ENCODE results near the gene XAB2.
A peak's percentile ranks its signal among the peaks of the same experiment; 100 is the strongest.

The XAB2 gene

DNA sequence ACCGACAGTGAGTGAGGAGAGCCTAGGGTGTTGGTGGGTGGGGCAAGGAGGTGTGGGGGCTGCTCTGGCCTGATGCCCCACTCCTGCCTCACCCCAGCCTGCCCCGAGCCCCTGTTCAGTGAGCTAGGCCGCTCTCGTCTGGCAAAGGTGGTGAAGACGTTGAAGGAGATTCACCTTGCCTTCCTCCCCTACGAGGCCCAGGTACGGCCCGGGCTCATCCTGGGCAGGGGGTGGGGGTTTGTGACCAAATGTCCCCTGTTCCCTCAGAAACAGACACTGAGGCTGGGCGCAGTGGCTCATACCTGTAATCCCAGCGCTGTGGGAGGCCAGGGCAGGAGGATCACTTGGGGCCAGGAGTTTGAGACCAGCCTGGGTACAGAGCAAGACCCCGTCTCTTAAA, 11.5 kb upstream of the XAB2 start:
- Histone ChIP-seq H3K27me3 (replicated peaks; ENCODE audit: control insufficient read depth, insufficient read depth, low read length) (no peaks in the 10 kb centered on the region), H3K4me3 (replicated peaks; ENCODE audit: low read depth, low read length) (no peak overlapping the region), H3K36me3 (ENCODE audit: control insufficient read depth, insufficient read depth, low read length) (peaks cover 17% of the 10 kb centered on the region)
- TF ChIP-seq, protein P1, sequence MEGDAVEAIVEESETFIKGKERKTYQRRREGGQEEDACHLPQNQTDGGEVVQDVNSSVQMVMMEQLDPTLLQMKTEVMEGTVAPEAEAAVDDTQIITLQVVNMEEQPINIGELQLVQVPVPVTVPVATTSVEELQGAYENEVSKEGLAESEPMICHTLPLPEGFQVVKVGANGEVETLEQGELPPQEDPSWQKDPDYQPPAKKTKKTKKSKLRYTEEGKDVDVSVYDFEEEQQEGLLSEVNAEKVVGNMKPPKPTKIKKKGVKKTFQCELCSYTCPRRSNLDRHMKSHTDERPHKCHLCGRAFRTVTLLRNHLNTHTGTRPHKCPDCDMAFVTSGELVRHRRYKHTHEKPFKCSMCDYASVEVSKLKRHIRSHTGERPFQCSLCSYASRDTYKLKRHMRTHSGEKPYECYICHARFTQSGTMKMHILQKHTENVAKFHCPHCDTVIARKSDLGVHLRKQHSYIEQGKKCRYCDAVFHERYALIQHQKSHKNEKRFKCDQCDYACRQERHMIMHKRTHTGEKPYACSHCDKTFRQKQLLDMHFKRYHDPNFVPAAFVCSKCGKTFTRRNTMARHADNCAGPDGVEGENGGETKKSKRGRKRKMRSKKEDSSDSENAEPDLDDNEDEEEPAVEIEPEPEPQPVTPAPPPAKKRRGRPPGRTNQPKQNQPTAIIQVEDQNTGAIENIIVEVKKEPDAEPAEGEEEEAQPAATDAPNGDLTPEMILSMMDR (IDR thresholded peaks at IDR 0.05; ENCODE audit: insufficient read depth, low read length, poor library complexity, severe bottlenecking), result no peak
- no peak for DNase-seq (ENCODE audit: extremely low read depth, insufficient read length)

DNA sequence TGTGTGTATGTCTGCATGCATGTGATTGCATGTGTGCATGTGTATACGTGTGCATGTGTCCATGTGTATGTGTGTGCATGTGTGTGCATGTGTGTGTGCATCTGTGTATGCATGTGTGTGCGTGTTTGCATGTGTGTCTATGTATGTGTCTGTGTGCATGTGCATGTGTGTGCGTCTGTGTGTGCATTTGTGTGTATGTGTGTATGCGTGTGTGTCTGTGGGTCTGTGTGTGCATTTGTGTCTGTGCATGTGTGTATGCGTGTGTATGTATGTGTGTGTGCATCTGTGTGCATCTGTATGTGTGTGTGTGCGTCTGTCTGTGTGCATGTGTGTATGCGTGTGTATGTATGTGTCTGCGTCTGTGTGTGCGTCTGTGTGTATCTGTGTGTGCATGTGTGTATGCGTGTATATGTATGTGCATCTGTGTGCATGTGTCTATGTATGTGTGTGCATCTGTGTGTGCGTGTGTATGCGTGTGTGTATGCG, 10.6 kb upstream of the XAB2 start:
- TF ChIP-seq, protein P1 (IDR thresholded peaks at IDR 0.05; ENCODE audit: insufficient read depth, low read length, poor library complexity, severe bottlenecking), result no peak
- no peaks in the 10 kb centered on the region for H3K27me3 ChIP-seq (replicated peaks; ENCODE audit: control insufficient read depth, insufficient read depth, low read length)
- H3K36me3 ChIP-seq (ENCODE audit: control insufficient read depth, insufficient read depth, low read length), result peaks cover 14% of the 10 kb centered on the region
- H3K4me3 ChIP-seq (replicated peaks; ENCODE audit: low read depth, low read length), result no peak overlapping the region
- no peak for DNase-seq (ENCODE audit: extremely low read depth, insufficient read length)

DNA sequence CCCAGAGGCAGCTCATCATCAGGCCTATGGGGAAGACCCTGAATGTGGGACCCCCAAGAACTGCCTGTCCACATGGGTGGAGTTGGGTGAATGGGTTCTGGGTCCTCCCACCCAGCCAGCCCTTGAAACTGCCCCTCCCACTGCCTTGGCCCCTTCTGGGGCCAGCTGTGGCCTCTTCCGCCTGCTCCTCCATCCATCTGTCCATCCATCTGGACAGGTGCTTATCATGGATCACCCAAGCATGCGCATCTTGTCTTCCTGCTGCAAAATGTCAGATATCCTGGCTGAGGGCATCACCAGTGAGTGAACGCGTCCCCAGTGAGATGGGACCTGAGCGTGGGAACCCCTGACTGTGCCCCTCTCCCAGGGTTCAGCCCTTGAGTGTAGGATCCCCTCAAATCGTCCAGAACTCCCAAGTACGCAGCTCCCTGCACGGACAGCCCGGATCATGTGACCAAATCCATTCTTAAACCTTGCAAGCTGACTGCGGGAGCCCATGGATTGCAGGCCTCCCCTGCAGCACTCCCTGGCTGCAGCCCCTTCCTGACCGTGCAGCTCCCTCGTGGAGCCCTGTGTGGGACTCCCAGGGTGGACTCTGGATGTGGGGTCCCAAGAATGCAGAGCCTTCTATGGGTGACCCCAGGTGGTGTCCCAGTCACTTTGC, 9.6 kb upstream of the XAB2 start:
- no peak overlapping the region for H3K4me3 ChIP-seq (replicated peaks; ENCODE audit: low read depth, low read length)
- no peak for DNase-seq (ENCODE audit: extremely low read depth, insufficient read length)
- TF ChIP-seq, protein P1 (IDR thresholded peaks at IDR 0.05; ENCODE audit: insufficient read depth, low read length, poor library complexity, severe bottlenecking), result no peak
- no peaks in the 10 kb centered on the region for H3K27me3 ChIP-seq (replicated peaks; ENCODE audit: control insufficient read depth, insufficient read depth, low read length)
- H3K36me3 ChIP-seq (ENCODE audit: control insufficient read depth, insufficient read depth, low read length), result peaks cover 12% of the 10 kb centered on the region

DNA sequence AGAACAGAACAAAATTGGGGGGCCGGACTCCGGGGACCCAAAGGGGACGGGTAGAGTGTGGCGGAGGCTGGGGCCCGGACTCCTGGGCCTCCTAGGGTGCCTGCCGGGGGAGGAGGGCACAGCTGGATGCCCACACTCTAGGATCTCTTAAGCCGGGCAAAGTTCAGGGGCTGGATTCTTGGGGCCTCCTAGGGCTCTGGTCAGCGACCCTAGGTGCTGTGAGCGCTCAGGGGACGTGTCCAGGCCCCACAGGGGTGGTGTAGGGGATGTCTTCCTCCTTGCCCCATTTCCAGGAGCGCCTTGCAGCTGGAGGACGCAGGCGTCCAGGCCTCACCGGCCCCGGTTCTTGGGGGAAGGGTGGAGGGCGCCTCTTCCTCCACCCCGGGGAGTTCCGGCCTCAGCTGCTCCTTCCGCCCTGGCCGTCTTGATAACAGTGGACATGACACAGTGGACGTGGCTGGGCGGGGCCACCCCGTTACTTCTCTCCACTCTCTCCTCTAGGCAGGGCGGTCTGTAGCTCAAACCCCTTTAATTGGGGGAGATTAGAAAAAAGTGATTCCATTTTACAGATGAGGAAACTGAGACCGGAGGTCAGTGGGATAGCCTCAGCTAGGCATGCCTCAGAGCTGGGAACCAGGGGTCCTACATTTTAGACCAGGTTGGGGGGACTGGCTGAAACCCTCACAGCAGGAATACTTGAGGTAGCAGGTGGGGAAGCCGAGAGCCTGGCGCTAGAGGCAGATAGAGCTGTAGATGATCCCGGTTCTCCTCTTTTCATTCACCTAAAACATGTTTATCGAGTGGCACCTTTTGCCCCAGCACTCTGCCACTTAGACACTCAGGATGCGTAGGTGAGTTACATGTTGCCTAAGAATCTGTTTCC, 8.3 kb upstream of the XAB2 start:
- Histone ChIP-seq H3K4me3 (replicated peaks; ENCODE audit: low read depth, low read length) (peak overlapping the region; percentile 90), H3K36me3 (ENCODE audit: control insufficient read depth, insufficient read depth, low read length) (peaks cover 11% of the 10 kb centered on the region), H3K27me3 (replicated peaks; ENCODE audit: control insufficient read depth, insufficient read depth, low read length) (no peaks in the 10 kb centered on the region)
- DNase-seq (ENCODE audit: extremely low read depth, insufficient read length), result peak; percentile 55
- TF ChIP-seq, protein P1 (IDR thresholded peaks at IDR 0.05; ENCODE audit: insufficient read depth, low read length, poor library complexity, severe bottlenecking), result no peak

DNA sequence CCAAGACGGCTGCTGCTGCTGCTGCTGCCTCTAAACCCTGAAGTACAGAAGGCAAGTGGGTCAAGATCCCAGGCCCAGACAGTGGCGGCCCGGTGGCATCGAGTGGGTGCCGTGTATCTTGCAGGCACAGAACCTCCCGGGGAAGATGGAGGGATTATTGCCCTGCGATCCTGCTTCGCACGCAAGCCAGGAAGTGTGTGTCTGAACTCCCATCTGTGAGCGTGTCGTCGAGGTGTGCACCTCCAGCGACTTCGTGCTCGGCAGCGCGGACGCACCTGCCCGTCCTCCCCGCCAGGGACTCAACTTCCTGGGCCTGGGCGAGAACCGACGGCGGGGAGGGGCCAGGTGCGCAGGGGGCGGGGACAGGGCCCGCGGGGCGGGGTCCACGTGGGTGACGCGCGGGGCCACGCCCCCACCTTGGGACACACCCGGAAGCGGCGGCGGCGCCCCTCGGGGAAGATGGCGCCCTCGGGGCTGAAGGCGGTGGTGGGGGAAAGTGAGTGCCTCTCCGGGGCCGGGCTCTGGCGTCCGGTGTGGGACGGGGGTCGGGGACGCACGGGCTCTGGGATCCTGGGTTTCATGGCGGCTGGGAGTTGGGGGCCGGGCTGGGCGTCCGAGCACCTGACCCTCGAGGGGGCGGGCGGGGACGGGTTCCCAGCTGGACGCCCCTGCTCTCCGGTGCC, 7.5 kb upstream of the XAB2 start, which contains the start of gene STXBP2:
TSS of gene STXBP2 (plus strand) at position 420 of the 683 bp plus-strand sequence. CDS start at position 460, 40 bp downstream.
- TF ChIP-seq, protein P1 (IDR thresholded peaks at IDR 0.05; ENCODE audit: insufficient read depth, low read length, poor library complexity, severe bottlenecking), result no peak
- DNase-seq (ENCODE audit: extremely low read depth, insufficient read length), result peak; percentile 89
- H3K4me3 ChIP-seq (replicated peaks; ENCODE audit: low read depth, low read length), result peak within 1 kb of the TSS; percentile 90
- no peaks in the 10 kb centered on the region for H3K27me3 ChIP-seq (replicated peaks; ENCODE audit: control insufficient read depth, insufficient read depth, low read length)
- peaks cover 6% of the 10 kb centered on the region for H3K36me3 ChIP-seq (ENCODE audit: control insufficient read depth, insufficient read depth, low read length)
